DND-41 (cell line): ENCODE measurements around the gene CREB1.

Experiments used
- ATAC-seq: fragments of 200-7000 bp; cut with Tn5 transposase; 3 replicates; pipeline ENCODE4 v1.9.1; 2021; ENCODE audit warnings: low read depth; ENCODE audit not compliant: insufficient read depth
- DNase-seq: peaks from one replicate; pipeline ENCODE4 v3.0.0-alpha.2; 2020
- H2AFZ ChIP-seq: 2 replicates; pipeline ENCODE4 v1.6.0; 2012; ENCODE audit warnings: low read depth, low read length
- H3K27ac ChIP-seq: 2 replicates; pipeline ENCODE4 v1.5.1; 2012; ENCODE audit warnings: low read length, inconsistent platforms
- H3K27me3 ChIP-seq: fragments of 200-600 bp; sonication (generic); 2 replicates; pipeline ENCODE4 v1.6.0; 2012; ENCODE audit warnings: low read length, mild to moderate bottlenecking, inconsistent platforms; ENCODE audit not compliant: insufficient read depth, poor library complexity
- H3K36me3 ChIP-seq: 2 replicates; pipeline ENCODE4 v1.5.1; 2012; ENCODE audit warnings: low read length, inconsistent platforms; ENCODE audit not compliant: insufficient read depth
- H3K4me1 ChIP-seq: 2 replicates; pipeline ENCODE4 v1.5.1; 2012; ENCODE audit warnings: mild to moderate bottlenecking, low read length; ENCODE audit not compliant: insufficient read depth
- H3K4me2 ChIP-seq: 2 replicates; pipeline ENCODE4 v1.6.0; 2012; ENCODE audit warnings: mild to moderate bottlenecking, moderate library complexity, low read length, inconsistent platforms; ENCODE audit not compliant: insufficient read depth
- H3K4me3 ChIP-seq, 2 experiments: fragments of 200-600 bp in 1 of 2; shearing (Covaris generic) in 1 of 2; 2 replicates each; pipeline ENCODE4 v1.5.1; 2012 to 2016; ENCODE audit warnings: inconsistent platforms in 2 of 2, low read length in 2 of 2, mild to moderate bottlenecking in 2 of 2, low read depth in 1 of 2, moderate library complexity in 1 of 2
- H3K79me2 ChIP-seq: 2 replicates; pipeline ENCODE4 v1.6.0; 2012; ENCODE audit warnings: low read length, inconsistent platforms; ENCODE audit not compliant: insufficient read depth
- H3K9ac ChIP-seq: 2 replicates; pipeline ENCODE4 v1.6.0; 2012; ENCODE audit warnings: low read depth, mild to moderate bottlenecking, inconsistent platforms, low read length, moderate library complexity
- H3K9me3 ChIP-seq: 2 replicates; pipeline ENCODE4 v1.5.1; 2012; ENCODE audit warnings: low read length, moderate library complexity, mild to moderate bottlenecking, inconsistent platforms; ENCODE audit not compliant: insufficient read depth, severe bottlenecking
- H4K20me1 ChIP-seq: 2 replicates; pipeline ENCODE4 v1.6.0; 2012; ENCODE audit warnings: low read length; ENCODE audit not compliant: insufficient read depth
- EZH2 ChIP-seq: IDR thresholded peaks from 3 replicates; pipeline ENCODE4 v1.6.1; 2012; ENCODE audit warnings: borderline replicate concordance, low read depth, mild to moderate bottlenecking, moderate library complexity, low read length, inconsistent platforms; ENCODE audit not compliant: severe bottlenecking
- TF ChIP-seq, protein P1 (sequence below): IDR thresholded peaks from 2 replicates; pipeline ENCODE4 v1.5.1; 2012; ENCODE audit warnings: borderline replicate concordance, low read length, moderate library complexity, mild to moderate bottlenecking; ENCODE audit not compliant: poor library complexity, severe bottlenecking; ENCODE audit errors: extremely low read depth

CREB1 gene

DNA sequence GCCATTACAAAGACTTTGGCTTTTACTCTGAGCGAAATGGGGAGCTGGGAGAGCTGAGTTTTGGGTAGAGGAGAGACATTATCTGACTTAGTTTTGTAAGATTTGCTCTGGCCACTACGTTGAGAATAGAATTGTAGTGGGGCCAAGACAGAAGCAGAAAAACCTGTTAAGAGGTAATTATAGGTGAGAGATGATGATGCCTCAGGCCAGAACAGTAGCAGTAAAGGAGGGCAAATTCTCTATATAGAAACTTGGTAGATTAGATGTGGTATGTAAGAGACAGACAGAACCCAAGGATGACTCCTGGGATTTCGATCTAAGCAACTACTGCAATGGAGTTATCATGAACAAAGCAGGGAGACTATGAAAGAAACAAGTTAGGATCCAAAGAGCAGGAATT, 17.4 kb upstream of the CREB1 start:
- Histone ChIP-seq H3K4me2 (no peak overlapping the region), H3K79me2 (no peaks in the 10 kb centered on the region), H3K27ac (no peak overlapping the region), H3K27me3 (peaks cover 14% of the 10 kb centered on the region), H3K4me1 (no peaks in the 10 kb centered on the region), H2AFZ (no peak overlapping the region), H3K9me3 (no peaks in the 10 kb centered on the region), H3K4me3 (no peak overlapping the region), H3K9ac (no peak overlapping the region), H3K36me3 (no peaks in the 10 kb centered on the region), H4K20me1 (no peaks in the 10 kb centered on the region)
- no peak for DNase-seq
- TF ChIP-seq EZH2: no peak
- TF ChIP-seq, protein P1, sequence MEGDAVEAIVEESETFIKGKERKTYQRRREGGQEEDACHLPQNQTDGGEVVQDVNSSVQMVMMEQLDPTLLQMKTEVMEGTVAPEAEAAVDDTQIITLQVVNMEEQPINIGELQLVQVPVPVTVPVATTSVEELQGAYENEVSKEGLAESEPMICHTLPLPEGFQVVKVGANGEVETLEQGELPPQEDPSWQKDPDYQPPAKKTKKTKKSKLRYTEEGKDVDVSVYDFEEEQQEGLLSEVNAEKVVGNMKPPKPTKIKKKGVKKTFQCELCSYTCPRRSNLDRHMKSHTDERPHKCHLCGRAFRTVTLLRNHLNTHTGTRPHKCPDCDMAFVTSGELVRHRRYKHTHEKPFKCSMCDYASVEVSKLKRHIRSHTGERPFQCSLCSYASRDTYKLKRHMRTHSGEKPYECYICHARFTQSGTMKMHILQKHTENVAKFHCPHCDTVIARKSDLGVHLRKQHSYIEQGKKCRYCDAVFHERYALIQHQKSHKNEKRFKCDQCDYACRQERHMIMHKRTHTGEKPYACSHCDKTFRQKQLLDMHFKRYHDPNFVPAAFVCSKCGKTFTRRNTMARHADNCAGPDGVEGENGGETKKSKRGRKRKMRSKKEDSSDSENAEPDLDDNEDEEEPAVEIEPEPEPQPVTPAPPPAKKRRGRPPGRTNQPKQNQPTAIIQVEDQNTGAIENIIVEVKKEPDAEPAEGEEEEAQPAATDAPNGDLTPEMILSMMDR: no peak
- ATAC-seq: no peak

DNA sequence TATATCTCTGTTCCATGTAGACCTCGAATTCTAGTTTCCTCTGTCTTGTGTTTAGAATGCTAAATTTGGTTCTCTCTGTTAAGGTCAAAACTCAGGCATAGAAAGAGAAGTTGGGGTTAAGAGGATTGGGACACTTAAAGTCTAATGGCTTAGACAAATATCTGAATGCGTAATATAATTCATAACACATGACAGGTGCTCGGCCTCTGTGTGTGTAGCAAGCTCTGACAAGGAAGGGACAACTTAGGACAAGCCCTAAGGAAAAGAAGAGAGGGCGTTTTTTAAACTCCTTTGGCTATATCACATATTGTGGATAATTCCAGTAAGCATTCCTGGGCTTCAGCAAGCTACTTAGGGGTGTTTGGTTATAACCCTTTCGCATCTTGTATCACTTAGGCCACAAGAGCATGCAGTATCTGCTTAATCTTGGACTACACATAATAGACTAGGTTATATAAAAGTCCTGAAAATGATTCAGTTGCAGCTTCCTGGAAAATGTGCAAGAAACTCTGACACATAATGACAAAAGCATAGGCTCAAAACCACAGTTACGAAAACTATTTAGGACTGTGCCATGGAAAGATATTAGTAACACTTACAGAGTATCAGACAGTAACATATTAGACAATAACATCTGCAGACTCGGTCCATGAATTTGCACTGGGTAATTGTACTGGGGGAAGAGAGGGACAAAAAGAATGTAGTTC, 16.1 kb upstream of the CREB1 start:
- Histone ChIP-seq H3K9ac (no peak overlapping the region), H3K4me2 (no peak overlapping the region), H3K9me3 (no peaks in the 10 kb centered on the region), H3K79me2 (no peaks in the 10 kb centered on the region), H3K27ac (no peak overlapping the region), H3K27me3 (peaks cover 17% of the 10 kb centered on the region), H3K4me3 (no peak overlapping the region), H3K4me1 (no peaks in the 10 kb centered on the region), H4K20me1 (no peaks in the 10 kb centered on the region), H3K36me3 (no peaks in the 10 kb centered on the region), H2AFZ (no peak overlapping the region)
- DNase-seq: no peak
- TF ChIP-seq, protein P1: no peak
- no peak for TF ChIP-seq EZH2
- ATAC-seq: no peak

- Histone ChIP-seq H3K4me2 (no peak overlapping the region), H3K36me3 (no peaks in the 10 kb centered on the region), H3K27me3 (peaks cover 20% of the 10 kb centered on the region), H3K9me3 (no peaks in the 10 kb centered on the region), H3K79me2 (no peaks in the 10 kb centered on the region), H3K27ac (no peak overlapping the region), H2AFZ (no peak overlapping the region), H3K9ac (no peak overlapping the region), H3K4me3 (no peak overlapping the region), H3K4me1 (no peaks in the 10 kb centered on the region), H4K20me1 (no peaks in the 10 kb centered on the region)
- DNase-seq: no peak
- TF ChIP-seq EZH2: no peak
- TF ChIP-seq, protein P1: no peak
- ATAC-seq: no peak
These were observed 15.3 kb upstream of the CREB1 start for GRCh38 chr2:207514451-207514850.

GRCh38 chr2:207515671-207516070, 14.1 kb upstream of the CREB1 start:
- TF ChIP-seq, protein P1: no peak
- TF ChIP-seq EZH2: no peak
- no peaks in the 10 kb centered on the region for H3K79me2 ChIP-seq
- no peaks in the 10 kb centered on the region for H3K4me1 ChIP-seq
- no peak overlapping the region for H2AFZ ChIP-seq
- no peak overlapping the region for H3K4me3 ChIP-seq
- DNase-seq: no peak
- H3K9me3 ChIP-seq: no peaks in the 10 kb centered on the region
- H4K20me1 ChIP-seq: no peaks in the 10 kb centered on the region
- no peak overlapping the region for H3K27ac ChIP-seq
- H3K4me2 ChIP-seq: no peak overlapping the region
- H3K36me3 ChIP-seq: no peaks in the 10 kb centered on the region
- no peak for ATAC-seq
- peaks cover 20% of the 10 kb centered on the region for H3K27me3 ChIP-seq
- no peak overlapping the region for H3K9ac ChIP-seq
